ENCODE results near the gene TOGARAM1.
A peak's percentile ranks its signal among the peaks of the same experiment; 100 is the strongest.
"Not testable (repeated sequence)": the region's sequence is repeated elsewhere in the genome, so short reads cannot be mapped to it uniquely, and the experiment has no call there.

TOGARAM1 gene

GRCh38 chr14:45078323-45078722 is 116.3 kb downstream of the TOGARAM1 start:
- Histone ChIP-seq H3K27me3 (ENCODE audit: control insufficient read depth, insufficient read depth, low read length) (no peaks in the 10 kb centered on the region), H3K4me3 (ENCODE audit: low read depth, low read length) (no peak overlapping the region), H3K4me1 (ENCODE audit: control insufficient read depth, insufficient read depth, low read length) (peaks cover 2% of the 10 kb centered on the region), H3K36me3 (ENCODE audit: control insufficient read depth, insufficient read depth, low read length) (no peaks in the 10 kb centered on the region), H3K9ac (ENCODE audit: low read depth, low read length) (no peak overlapping the region), H3K9me3 (ENCODE audit: control insufficient read depth, insufficient read depth, low read length) (no peaks in the 10 kb centered on the region)

- H3K36me3 ChIP-seq (ENCODE audit: control insufficient read depth, insufficient read depth, low read length); H3K27me3 ChIP-seq (ENCODE audit: control insufficient read depth, insufficient read depth, low read length); H3K9me3 ChIP-seq (ENCODE audit: control insufficient read depth, insufficient read depth, low read length); H3K4me1 ChIP-seq (ENCODE audit: control insufficient read depth, insufficient read depth, low read length); H3K9ac ChIP-seq (ENCODE audit: low read depth, low read length); H3K4me3 ChIP-seq (ENCODE audit: low read depth, low read length): not testable (repeated sequence)
These were observed 118.5 kb downstream of the TOGARAM1 start for GRCh38 chr14:45080416-45080968.

GRCh38 chr14:45081096-45081495 is 119.1 kb downstream of the TOGARAM1 start:
- not testable (repeated sequence) for H3K4me1 ChIP-seq (ENCODE audit: control insufficient read depth, insufficient read depth, low read length); H3K9ac ChIP-seq (ENCODE audit: low read depth, low read length); H3K36me3 ChIP-seq (ENCODE audit: control insufficient read depth, insufficient read depth, low read length); H3K4me3 ChIP-seq (ENCODE audit: low read depth, low read length); H3K9me3 ChIP-seq (ENCODE audit: control insufficient read depth, insufficient read depth, low read length); H3K27me3 ChIP-seq (ENCODE audit: control insufficient read depth, insufficient read depth, low read length)

GRCh38 chr14:45082420-45082819 is 120.4 kb downstream of the TOGARAM1 start:
- H3K4me3 ChIP-seq (ENCODE audit: low read depth, low read length): no peak overlapping the region
- H3K9ac ChIP-seq (ENCODE audit: low read depth, low read length): no peak overlapping the region
- no peaks in the 10 kb centered on the region for H3K27me3 ChIP-seq (ENCODE audit: control insufficient read depth, insufficient read depth, low read length)
- peaks cover 5% of the 10 kb centered on the region for H3K4me1 ChIP-seq (ENCODE audit: control insufficient read depth, insufficient read depth, low read length)
- no peaks in the 10 kb centered on the region for H3K9me3 ChIP-seq (ENCODE audit: control insufficient read depth, insufficient read depth, low read length)
- H3K36me3 ChIP-seq (ENCODE audit: control insufficient read depth, insufficient read depth, low read length): no peaks in the 10 kb centered on the region

GRCh38 chr14:45083617-45083975 is 121.6 kb downstream of the TOGARAM1 start:
- Histone ChIP-seq H3K4me3 (ENCODE audit: low read depth, low read length) (peak overlapping the region; percentile 53), H3K27me3 (ENCODE audit: control insufficient read depth, insufficient read depth, low read length) (no peaks in the 10 kb centered on the region), H3K9ac (ENCODE audit: low read depth, low read length) (peak overlapping the region; percentile 51), H3K9me3 (ENCODE audit: control insufficient read depth, insufficient read depth, low read length) (no peaks in the 10 kb centered on the region), H3K36me3 (ENCODE audit: control insufficient read depth, insufficient read depth, low read length) (no peaks in the 10 kb centered on the region), H3K4me1 (ENCODE audit: control insufficient read depth, insufficient read depth, low read length) (peaks cover 5% of the 10 kb centered on the region)

- Histone ChIP-seq H3K27me3 (ENCODE audit: control insufficient read depth, insufficient read depth, low read length) (no peaks in the 10 kb centered on the region), H3K9me3 (ENCODE audit: control insufficient read depth, insufficient read depth, low read length) (no peaks in the 10 kb centered on the region), H3K4me3 (ENCODE audit: low read depth, low read length) (peak within 1 kb of the TSS; percentile 76), H3K9ac (ENCODE audit: low read depth, low read length) (peak within 1 kb of the TSS; percentile 76), H3K36me3 (ENCODE audit: control insufficient read depth, insufficient read depth, low read length) (no peaks in the 10 kb centered on the region), H3K4me1 (ENCODE audit: control insufficient read depth, insufficient read depth, low read length) (peaks cover 5% of the 10 kb centered on the region)
These were observed 122.2 kb downstream of the TOGARAM1 start, which contains the start of gene PRPF39 for GRCh38 chr14:45083976-45084722. PRPF39 (plus strand) TSS chr14:45084116; CDS start chr14:45095240, 11,124 bp downstream.

GRCh38 chr14:45084946-45085346 is 123.0 kb downstream of the TOGARAM1 start:
- peak overlapping the region; percentile 76 for H3K9ac ChIP-seq (ENCODE audit: low read depth, low read length)
- peak overlapping the region; percentile 76 for H3K4me3 ChIP-seq (ENCODE audit: low read depth, low read length)
- H3K36me3 ChIP-seq (ENCODE audit: control insufficient read depth, insufficient read depth, low read length): no peaks in the 10 kb centered on the region
- no peaks in the 10 kb centered on the region for H3K27me3 ChIP-seq (ENCODE audit: control insufficient read depth, insufficient read depth, low read length)
- peaks cover 5% of the 10 kb centered on the region for H3K4me1 ChIP-seq (ENCODE audit: control insufficient read depth, insufficient read depth, low read length)
- H3K9me3 ChIP-seq (ENCODE audit: control insufficient read depth, insufficient read depth, low read length): no peaks in the 10 kb centered on the region

GRCh38 chr14:45089813-45090212 is 127.8 kb downstream of the TOGARAM1 start:
- Histone ChIP-seq H3K36me3 (ENCODE audit: control insufficient read depth, insufficient read depth, low read length) (no peaks in the 10 kb centered on the region), H3K9me3 (ENCODE audit: control insufficient read depth, insufficient read depth, low read length) (no peaks in the 10 kb centered on the region), H3K4me3 (ENCODE audit: low read depth, low read length) (no peak overlapping the region), H3K4me1 (ENCODE audit: control insufficient read depth, insufficient read depth, low read length) (no peaks in the 10 kb centered on the region), H3K9ac (ENCODE audit: low read depth, low read length) (no peak overlapping the region), H3K27me3 (ENCODE audit: control insufficient read depth, insufficient read depth, low read length) (no peaks in the 10 kb centered on the region)

GRCh38 chr14:45091710-45092109 is 129.7 kb downstream of the TOGARAM1 start:
- no peaks in the 10 kb centered on the region for H3K4me1 ChIP-seq (ENCODE audit: control insufficient read depth, insufficient read depth, low read length)
- H3K9me3 ChIP-seq (ENCODE audit: control insufficient read depth, insufficient read depth, low read length): no peaks in the 10 kb centered on the region
- no peaks in the 10 kb centered on the region for H3K36me3 ChIP-seq (ENCODE audit: control insufficient read depth, insufficient read depth, low read length)
- no peak overlapping the region for H3K4me3 ChIP-seq (ENCODE audit: low read depth, low read length)
- H3K27me3 ChIP-seq (ENCODE audit: control insufficient read depth, insufficient read depth, low read length): no peaks in the 10 kb centered on the region
- H3K9ac ChIP-seq (ENCODE audit: low read depth, low read length): no peak overlapping the region

GRCh38 chr14:45094275-45094674 is 132.3 kb downstream of the TOGARAM1 start:
- Histone ChIP-seq H3K36me3 (ENCODE audit: control insufficient read depth, insufficient read depth, low read length) (peaks cover 4% of the 10 kb centered on the region), H3K4me1 (ENCODE audit: control insufficient read depth, insufficient read depth, low read length) (no peaks in the 10 kb centered on the region), H3K4me3 (ENCODE audit: low read depth, low read length) (no peak overlapping the region)

GRCh38 chr14:45095143-45095542 is 133.2 kb downstream of the TOGARAM1 start:
- no peaks in the 10 kb centered on the region for H3K27me3 ChIP-seq (ENCODE audit: control insufficient read depth, insufficient read depth, low read length)
- H3K36me3 ChIP-seq (ENCODE audit: control insufficient read depth, insufficient read depth, low read length): peaks cover 4% of the 10 kb centered on the region
- no peaks in the 10 kb centered on the region for H3K9me3 ChIP-seq (ENCODE audit: control insufficient read depth, insufficient read depth, low read length)
- no peak overlapping the region for H3K9ac ChIP-seq (ENCODE audit: low read depth, low read length)
- H3K4me1 ChIP-seq (ENCODE audit: control insufficient read depth, insufficient read depth, low read length): no peaks in the 10 kb centered on the region
- H3K4me3 ChIP-seq (ENCODE audit: low read depth, low read length): no peak overlapping the region

More at GRCh38 chr14:45094275-45094674, 132.3 kb downstream of the TOGARAM1 start:
- Histone ChIP-seq H3K27me3 (ENCODE audit: control insufficient read depth, insufficient read depth, low read length) (no peaks in the 10 kb centered on the region), H3K9ac (ENCODE audit: low read depth, low read length) (no peak overlapping the region), H3K9me3 (ENCODE audit: control insufficient read depth, insufficient read depth, low read length) (no peaks in the 10 kb centered on the region)

GRCh38 chr14:45096218-45096617 is 134.2 kb downstream of the TOGARAM1 start:
- Histone ChIP-seq H3K9ac (ENCODE audit: low read depth, low read length) (no peak overlapping the region), H3K36me3 (ENCODE audit: control insufficient read depth, insufficient read depth, low read length) (peaks cover 4% of the 10 kb centered on the region), H3K4me1 (ENCODE audit: control insufficient read depth, insufficient read depth, low read length) (no peaks in the 10 kb centered on the region), H3K27me3 (ENCODE audit: control insufficient read depth, insufficient read depth, low read length) (no peaks in the 10 kb centered on the region), H3K9me3 (ENCODE audit: control insufficient read depth, insufficient read depth, low read length) (no peaks in the 10 kb centered on the region), H3K4me3 (ENCODE audit: low read depth, low read length) (no peak overlapping the region)
